Spinal cord (tissue), 10 donors: ENCODE data around the gene ARHGDIG. TPM values are rescaled to one million over a fixed set of nuclear protein-coding genes. Genes with fewer than 3 reads are reported as not detected.

ENCODE experiments used
- DNase-seq, 6 donors: peaks; one replicate each; pipeline versions ENCODE4 v3.0.0 to v3.0.0-alpha.2; 2013 to 2015; ENCODE audit warnings: low spot score in 6 of 6, low read depth in 4 of 6
- H3K27ac ChIP-seq: one replicate; pipeline ENCODE4 v1.5.1; 2013; ENCODE audit warnings: low read depth, low read length, control low read depth
- H3K27me3 ChIP-seq: one replicate; pipeline ENCODE4 v1.6.1; 2013; ENCODE audit warnings: low read length; ENCODE audit not compliant: control insufficient read depth, insufficient read depth
- H3K36me3 ChIP-seq: one replicate; pipeline ENCODE4 v1.6.1; 2013; ENCODE audit warnings: low read length; ENCODE audit not compliant: control insufficient read depth, insufficient read depth
- H3K4me1 ChIP-seq: one replicate; pipeline ENCODE4 v1.6.1; 2013; ENCODE audit warnings: low read length; ENCODE audit not compliant: control insufficient read depth, insufficient read depth
- H3K4me3 ChIP-seq: one replicate; pipeline ENCODE4 v1.5.1; 2013; ENCODE audit warnings: low read depth, low read length, control low read depth
- H3K9me3 ChIP-seq: one replicate; pipeline ENCODE4 v1.6.1; 2013; ENCODE audit warnings: low read length; ENCODE audit not compliant: control insufficient read depth, insufficient read depth
- WGBS: methylation state at CpG from one replicate; pipeline ENCODE4 v1.1.5; 2013; ENCODE audit warnings: missing lambda C conversion rate; ENCODE audit not compliant: insufficient coverage; 5-methylcytosine and 5-hydroxymethylcytosine counted together
- polyA plus RNA-seq, 2 donors: library from polyadenylated mRNA; unstranded; fragments of 120-200 nt; gene quantifications; one replicate each; pipeline ENCODE4 v1.2.1, GENCODE V29; 2013; ENCODE audit not compliant: insufficient read length in 2 of 2
- total RNA-seq, 2 donors: library from RNA; depleted of rRNA in 1 of 2; stranded (reverse); fragments of 120-200 nt in 1 of 2; fragments of >200 nt in 1 of 2; gene quantifications; one replicate each; pipeline versions ENCODE4 v1.2.3 to v1.2.4, GENCODE V29; 2013 to 2014
- donor health status: healthy.

Gene ARHGDIG
- total and polyA plus RNA-seq, 4 donors: 24.9 to 120 (median 78.4) TPM

GRCh38 chr16:268141-269053, 12.0 kb upstream of the ARHGDIG start:
- Histone ChIP-seq H3K4me3 (no peak overlapping the region), H3K9me3 (no peaks in the 10 kb centered on the region), H3K4me1 (no peaks in the 10 kb centered on the region), H3K36me3 (peaks cover 84% of the 10 kb centered on the region), H3K27ac (no peak overlapping the region), H3K27me3 (no peaks in the 10 kb centered on the region)
- WGBS: 69% methylated on average over 35 of the region's 40 CpGs
- DNase-seq: peak in 1 of 6 donors; percentile 12

- 85% methylated on average over 21 of the region's 24 CpGs for WGBS
- Histone ChIP-seq H3K9me3 (no peaks in the 10 kb centered on the region), H3K4me3 (no peak overlapping the region), H3K36me3 (peaks cover 79% of the 10 kb centered on the region), H3K4me1 (peaks cover under 1% of the 10 kb centered on the region), H3K27ac (no peak overlapping the region), H3K27me3 (no peaks in the 10 kb centered on the region)
- no peak for DNase-seq
These were observed 11.2 kb upstream of the ARHGDIG start for GRCh38 chr16:269061-269796.

GRCh38 chr16:270381-271255, 9.8 kb upstream of the ARHGDIG start:
- H3K4me1 ChIP-seq: peaks cover 13% of the 10 kb centered on the region
- peaks cover 5% of the 10 kb centered on the region for H3K27me3 ChIP-seq
- H3K27ac ChIP-seq: no peak overlapping the region
- no peak for DNase-seq
- WGBS: 87% methylated on average over 29 of the region's 34 CpGs
- no peak overlapping the region for H3K4me3 ChIP-seq
- peaks cover 65% of the 10 kb centered on the region for H3K36me3 ChIP-seq
- no peaks in the 10 kb centered on the region for H3K9me3 ChIP-seq

GRCh38 chr16:272633-273546, 7.5 kb upstream of the ARHGDIG start:
- Histone ChIP-seq H3K9me3 (no peaks in the 10 kb centered on the region), H3K27ac (no peak overlapping the region), H3K36me3 (peaks cover 49% of the 10 kb centered on the region), H3K4me1 (peaks cover 21% of the 10 kb centered on the region), H3K27me3 (peaks cover 12% of the 10 kb centered on the region), H3K4me3 (no peak overlapping the region)
- WGBS: 64% methylated on average over 27 of the region's 36 CpGs
- no peak for DNase-seq

GRCh38 chr16:273547-274421, 6.6 kb upstream of the ARHGDIG start:
- Histone ChIP-seq H3K4me3 (no peak overlapping the region), H3K9me3 (no peaks in the 10 kb centered on the region), H3K27ac (no peak overlapping the region), H3K4me1 (peaks cover 21% of the 10 kb centered on the region), H3K27me3 (peaks cover 12% of the 10 kb centered on the region), H3K36me3 (peaks cover 44% of the 10 kb centered on the region)
- no peak for DNase-seq
- WGBS: 80% methylated on average over 24 of the region's 30 CpGs

- H3K9me3 ChIP-seq: no peaks in the 10 kb centered on the region
- peaks cover 18% of the 10 kb centered on the region for H3K27me3 ChIP-seq
- no peak overlapping the region for H3K27ac ChIP-seq
- peaks cover 31% of the 10 kb centered on the region for H3K36me3 ChIP-seq
- peaks cover 25% of the 10 kb centered on the region for H3K4me1 ChIP-seq
- WGBS: under 1% methylated on average over 47 of the region's 58 CpGs
- peak overlapping the region; percentile 22 for H3K4me3 ChIP-seq
- DNase-seq: peak in 2 of 6 donors; percentile 36 to 68
These were observed 5.2 kb upstream of the ARHGDIG start for GRCh38 chr16:275041-275641.

- no peak for DNase-seq
- H3K4me1 ChIP-seq: peaks cover 26% of the 10 kb centered on the region
- WGBS: under 1% methylated on average over 56 of the region's 56 CpGs
- peaks cover 20% of the 10 kb centered on the region for H3K27me3 ChIP-seq
- no peaks in the 10 kb centered on the region for H3K9me3 ChIP-seq
- H3K4me3 ChIP-seq: peak within 1 kb of the TSS; percentile 22
- H3K36me3 ChIP-seq: peaks cover 24% of the 10 kb centered on the region
- H3K27ac ChIP-seq: no peak within 1 kb of the TSS
These were observed 4.6 kb upstream of the ARHGDIG start, which contains the start of gene RGS11 for GRCh38 chr16:275786-276232. Gene RGS11, minus strand, starts transcription at chr16:275944. Its CDS starts 33 bp downstream, at chr16:275911.
